H7 (cell line): ENCODE results near the gene EDEM1. TPM values are rescaled to one million over a fixed set of nuclear protein-coding genes. Genes with fewer than 3 reads are reported as not detected.

Source experiments
- DNase-seq: peaks from one replicate; pipeline ENCODE4 v3.0.0; 2012
- H3K27me3 ChIP-seq: 2 replicates; pipeline ENCODE4 v1.6.0; 2011; ENCODE audit warnings: mild to moderate bottlenecking, low read length; ENCODE audit not compliant: control insufficient read depth, insufficient read depth
- H3K36me3 ChIP-seq: replicated peaks from 2 replicates; pipeline ENCODE4 v1.5.1; 2011; ENCODE audit warnings: low read length; ENCODE audit not compliant: control insufficient read depth, insufficient read depth
- H3K4me3 ChIP-seq: 2 replicates; pipeline ENCODE4 v1.5.1; 2011; ENCODE audit warnings: low read depth, mild to moderate bottlenecking, control low read depth, low read length, moderate library complexity; ENCODE audit not compliant: insufficient read depth
- total RNA-seq: library from RNA; depleted of rRNA; stranded (reverse); fragments of >200 nt; shearing (Covaris generic); gene quantifications from 2 replicates; pipeline ENCODE4 v1.2.3, GENCODE V29; 2014

EDEM1 gene
- total RNA-seq, 1 experiment from 2014 or later = 13.2 TPM

- Histone ChIP-seq H3K36me3 (peaks cover 6% of the 10 kb centered on the region), H3K27me3 (no peaks in the 10 kb centered on the region), H3K4me3 (no peak overlapping the region)
- no peak for DNase-seq
Observed at GRCh38 chr3:5198986-5199731, 11.7 kb downstream of the EDEM1 start.

GRCh38 chr3:5201536-5201935 is 14.0 kb downstream of the EDEM1 start:
- H3K27me3 ChIP-seq = no peaks in the 10 kb centered on the region
- H3K4me3 ChIP-seq = no peak overlapping the region
- DNase-seq = no peak
- peaks cover 7% of the 10 kb centered on the region for H3K36me3 ChIP-seq

- no peaks in the 10 kb centered on the region for H3K27me3 ChIP-seq
- no peak overlapping the region for H3K4me3 ChIP-seq
- peaks cover 9% of the 10 kb centered on the region for H3K36me3 ChIP-seq
- DNase-seq = no peak
Observed at GRCh38 chr3:5202222-5202621, 14.7 kb downstream of the EDEM1 start.

GRCh38 chr3:5205165-5205941 is 17.8 kb downstream of the EDEM1 start:
- no peak for DNase-seq
- Histone ChIP-seq H3K36me3 (peaks cover 16% of the 10 kb centered on the region), H3K27me3 (no peaks in the 10 kb centered on the region), H3K4me3 (no peak overlapping the region)

- H3K27me3 ChIP-seq = no peaks in the 10 kb centered on the region
- no peak for DNase-seq
- peaks cover 33% of the 10 kb centered on the region for H3K36me3 ChIP-seq
- H3K4me3 ChIP-seq = no peak overlapping the region
Observed at GRCh38 chr3:5210926-5211325, 23.4 kb downstream of the EDEM1 start.

- Histone ChIP-seq H3K4me3 (no peak overlapping the region), H3K36me3 (peaks cover 30% of the 10 kb centered on the region), H3K27me3 (no peaks in the 10 kb centered on the region)
- peak; percentile 57 for DNase-seq
Observed at GRCh38 chr3:5212628-5213573, 25.4 kb downstream of the EDEM1 start.

- no peak overlapping the region for H3K4me3 ChIP-seq
- H3K36me3 ChIP-seq = peaks cover 29% of the 10 kb centered on the region
- no peaks in the 10 kb centered on the region for H3K27me3 ChIP-seq
- peak; percentile 75 for DNase-seq
Observed at GRCh38 chr3:5213574-5213966, 26.1 kb downstream of the EDEM1 start.

GRCh38 chr3:5214352-5214751 is 26.8 kb downstream of the EDEM1 start:
- Histone ChIP-seq H3K4me3 (no peak overlapping the region), H3K27me3 (no peaks in the 10 kb centered on the region), H3K36me3 (peaks cover 26% of the 10 kb centered on the region)
- DNase-seq = no peak

- H3K4me3 ChIP-seq = no peak overlapping the region
- DNase-seq = no peak
- no peaks in the 10 kb centered on the region for H3K27me3 ChIP-seq
- peaks cover 13% of the 10 kb centered on the region for H3K36me3 ChIP-seq
Observed at GRCh38 chr3:5217824-5218595, 30.5 kb downstream of the EDEM1 start.

- Histone ChIP-seq H3K4me3 (no peak overlapping the region), H3K36me3 (peaks cover 13% of the 10 kb centered on the region), H3K27me3 (no peaks in the 10 kb centered on the region)
- peak; percentile 32 for DNase-seq
Observed at GRCh38 chr3:5218815-5219214, 31.3 kb downstream of the EDEM1 start.

GRCh38 chr3:5219216-5219615 is 31.7 kb downstream of the EDEM1 start:
- Histone ChIP-seq H3K27me3 (no peaks in the 10 kb centered on the region), H3K36me3 (peaks cover 9% of the 10 kb centered on the region), H3K4me3 (no peak overlapping the region)
- DNase-seq = peak; percentile 55

GRCh38 chr3:5220193-5220592 is 32.7 kb downstream of the EDEM1 start:
- H3K4me3 ChIP-seq = no peak overlapping the region
- no peak for DNase-seq
- peaks cover 8% of the 10 kb centered on the region for H3K36me3 ChIP-seq
- H3K27me3 ChIP-seq = no peaks in the 10 kb centered on the region

- H3K4me3 ChIP-seq = no peak overlapping the region
- no peak for DNase-seq
- H3K27me3 ChIP-seq = no peaks in the 10 kb centered on the region
- peaks cover 4% of the 10 kb centered on the region for H3K36me3 ChIP-seq
Observed at GRCh38 chr3:5220667-5221431, 33.3 kb downstream of the EDEM1 start.
